Keratinocyte (primary cell): ENCODE results near the gene MMD2. TPM values are rescaled to one million over a fixed set of nuclear protein-coding genes. Genes with fewer than 3 reads are reported as not detected.
"Not testable (repeated sequence)": the region's sequence is repeated elsewhere in the genome, so short reads cannot be mapped to it uniquely, and the experiment has no call there.

ENCODE experiments used
- DNase-seq: peaks from one replicate; pipeline ENCODE4 v3.0.0-alpha.2; 2011; ENCODE audit warnings: low read depth, missing footprints, low spot score
- FAIRE-seq: peaks from 2 replicates; lab custom pipeline; 2011; peaks lifted over from hg19 to GRCh38; lab: Jason Lieb, UNC
- H2AFZ ChIP-seq: 2 replicates; pipeline ENCODE4 v1.6.0; 2012; ENCODE audit warnings: low read length, control low read depth, inconsistent platforms; ENCODE audit not compliant: control insufficient read depth
- H3K27ac ChIP-seq: 2 replicates; pipeline ENCODE4 v1.5.1; 2011; ENCODE audit warnings: low read length; ENCODE audit not compliant: control insufficient read depth, insufficient read depth
- H3K27me3 ChIP-seq: 3 replicates; pipeline ENCODE4 v1.6.0; 2011; ENCODE audit warnings: low read length; ENCODE audit not compliant: control insufficient read depth, insufficient read depth; ENCODE audit errors: extremely low read depth
- H3K36me3 ChIP-seq, 2 experiments: 2 replicates in 1 of 2; 3 replicates in 1 of 2; pipeline ENCODE4 v1.5.1; 2011; ENCODE audit warnings: low read length in 2 of 2, mild to moderate bottlenecking in 1 of 2; ENCODE audit not compliant: control insufficient read depth in 2 of 2, insufficient read depth in 2 of 2; ENCODE audit errors: extremely low read depth in 1 of 2
- H3K4me1 ChIP-seq: 3 replicates; pipeline ENCODE4 v1.5.1; 2011; ENCODE audit warnings: low read length; ENCODE audit not compliant: control insufficient read depth, insufficient read depth; ENCODE audit errors: extremely low read depth
- H3K4me2 ChIP-seq: 3 replicates; pipeline ENCODE4 v1.6.0; 2011; ENCODE audit warnings: low read depth, low read length; ENCODE audit not compliant: control insufficient read depth, insufficient read depth; ENCODE audit errors: extremely low read depth
- H3K4me3 ChIP-seq, 3 experiments: fragments of 200-600 bp in 1 of 3; sonication (generic) in 1 of 3; 2 replicates in 2 of 3; 3 replicates in 1 of 3; pipeline ENCODE4 v1.5.1; 2011 to 2016; ENCODE audit warnings: low read length in 3 of 3, mild to moderate bottlenecking in 3 of 3, control low read depth in 2 of 3, inconsistent platforms in 1 of 3, low read depth in 1 of 3, mixed read lengths in 1 of 3, mixed run types in 1 of 3, moderate library complexity in 1 of 3; ENCODE audit not compliant: control insufficient read depth in 2 of 3, insufficient read depth in 2 of 3; ENCODE audit errors: extremely low read depth in 1 of 3
- H3K79me2 ChIP-seq: 2 replicates; pipeline ENCODE4 v1.6.0; 2012; ENCODE audit warnings: low read length; ENCODE audit not compliant: control insufficient read depth, insufficient read depth
- H3K9ac ChIP-seq: 3 replicates; pipeline ENCODE4 v1.6.0; 2011; ENCODE audit warnings: low read length; ENCODE audit not compliant: control insufficient read depth, insufficient read depth; ENCODE audit errors: extremely low read depth
- H3K9me1 ChIP-seq: 3 replicates; pipeline ENCODE4 v1.6.0; 2011; ENCODE audit warnings: low read length; ENCODE audit not compliant: control insufficient read depth, insufficient read depth; ENCODE audit errors: extremely low read depth
- H3K9me3 ChIP-seq: 2 replicates; pipeline ENCODE4 v1.5.1; 2012; ENCODE audit warnings: low read depth, low read length; ENCODE audit not compliant: control insufficient read depth
- H4K20me1 ChIP-seq: 3 replicates; pipeline ENCODE4 v1.6.0; 2011; ENCODE audit warnings: low read length; ENCODE audit not compliant: control insufficient read depth, insufficient read depth; ENCODE audit errors: extremely low read depth
- CTCF ChIP-seq, 3 experiments: IDR thresholded peaks in 1 of 3; conservative IDR thresholded peaks in 1 of 3; optimal IDR thresholded peaks in 1 of 3; 2 replicates in 2 of 3; 3 replicates in 1 of 3; pipeline versions ENCODE3 to v1.5.1; 2011; ENCODE audit warnings: low read length in 3 of 3, mild to moderate bottlenecking in 3 of 3, moderate library complexity in 2 of 3, control low read depth in 1 of 3, inconsistent platforms in 1 of 3; ENCODE audit not compliant: insufficient read depth in 2 of 3; ENCODE audit errors: extremely low read depth in 1 of 3
- EZH2 ChIP-seq: IDR thresholded peaks from one replicate; pipeline ENCODE4 v1.6.1; 2012; ENCODE audit warnings: inconsistent platforms, mild to moderate bottlenecking, low read length, moderate library complexity
- dilution Hi-C: fragments of 300-500 bp; cut with MboI; formaldehyde crosslinking; loops from one replicate; pipeline ENCODE4 v1.7.0; 2020; ENCODE audit warnings: low sequenced_read_pairs; ENCODE audit not compliant: extremely low pct_ligation_motif_present
- polyA plus RNA-seq, 5 experiments: library from polyadenylated mRNA; depleted of rRNA in 3 of 5; stranded (reverse) in 3 of 5; stranded (forward) in 1 of 5; unstranded in 1 of 5; fragments of >200 nt; gene quantifications; 1 replicate in 1 of 5; 2 replicates in 3 of 5; 3 replicates in 1 of 5; pipeline versions ENCODE4 v1.2.1 to v1.2.3, GENCODE V29; 2011 to 2012; ENCODE audit warnings: missing spikeins in 2 of 5, low read depth in 1 of 5, low replicate concordance in 1 of 5

MMD2 gene
- polyA plus RNA-seq, 1 donor (not counting 4 experiments of a cell fraction or from before 2014, with no cell fraction given): not detected

- Histone ChIP-seq H3K4me3 (no peak overlapping the region), H3K36me3 (no peaks in the 10 kb centered on the region), H4K20me1 (no peaks in the 10 kb centered on the region), H3K9ac (no peak overlapping the region), H3K4me1 (no peaks in the 10 kb centered on the region), H3K4me2 (no peak overlapping the region), H2AFZ (no peak overlapping the region), H3K79me2 (no peaks in the 10 kb centered on the region), H3K9me3 (no peaks in the 10 kb centered on the region), H3K27me3 (no peaks in the 10 kb centered on the region), H3K9me1 (no peaks in the 10 kb centered on the region), H3K27ac (no peak overlapping the region)
- FAIRE-seq (no peak), DNase-seq (no peak)
- TF ChIP-seq EZH2 (no peak), CTCF (optimal IDR thresholded peaks at IDR 0.05 in 1 of 3, IDR thresholded peaks at IDR 0.05 in 1 of 3, conservative IDR thresholded peaks at IDR 0.05 in 1 of 3; ENCODE audit: extremely low read depth in 1 of 3, insufficient read depth in 2 of 3, low read length in 3 of 3) (no peak)
- dilution Hi-C loops: no loop called here
Measured at GRCh38 chr7:4894482-4894881, 64.5 kb downstream of the MMD2 start.

GRCh38 chr7:4893929-4894475 is 65.0 kb downstream of the MMD2 start:
- no peaks in the 10 kb centered on the region for H3K79me2 ChIP-seq
- no peaks in the 10 kb centered on the region for H3K9me3 ChIP-seq
- no peaks in the 10 kb centered on the region for H3K4me1 ChIP-seq
- H3K9ac ChIP-seq: no peak overlapping the region
- no peak for DNase-seq
- TF ChIP-seq CTCF (optimal IDR thresholded peaks at IDR 0.05 in 1 of 3, IDR thresholded peaks at IDR 0.05 in 1 of 3, conservative IDR thresholded peaks at IDR 0.05 in 1 of 3; ENCODE audit: extremely low read depth in 1 of 3, insufficient read depth in 2 of 3, low read length in 3 of 3): no peak
- no peak for TF ChIP-seq EZH2
- H3K27me3 ChIP-seq: no peaks in the 10 kb centered on the region
- H2AFZ ChIP-seq: no peak overlapping the region
- H3K9me1 ChIP-seq: no peaks in the 10 kb centered on the region
- no peak overlapping the region for H3K4me3 ChIP-seq
- H3K4me2 ChIP-seq: no peak overlapping the region
- H4K20me1 ChIP-seq: no peaks in the 10 kb centered on the region
- H3K36me3 ChIP-seq: no peaks in the 10 kb centered on the region
- FAIRE-seq: no peak
- dilution Hi-C loops: no loop called here
- H3K27ac ChIP-seq: no peak overlapping the region

GRCh38 chr7:4893188-4893587 is 65.8 kb downstream of the MMD2 start:
- H3K79me2 ChIP-seq, H3K9ac ChIP-seq, H3K27ac ChIP-seq, DNase-seq, FAIRE-seq, H3K27me3 ChIP-seq, H3K9me1 ChIP-seq, H3K4me1 ChIP-seq, H3K36me3 ChIP-seq, H3K4me3 ChIP-seq, H3K9me3 ChIP-seq, dilution Hi-C loops, H4K20me1 ChIP-seq, H2AFZ ChIP-seq, H3K4me2 ChIP-seq: not testable (repeated sequence)

- DNase-seq, dilution Hi-C loops, H3K79me2 ChIP-seq, H3K4me1 ChIP-seq, FAIRE-seq, H3K4me3 ChIP-seq, H4K20me1 ChIP-seq, H3K9me1 ChIP-seq, H3K4me2 ChIP-seq, H3K36me3 ChIP-seq, H3K27ac ChIP-seq, H2AFZ ChIP-seq, H3K27me3 ChIP-seq, H3K9ac ChIP-seq, H3K9me3 ChIP-seq: not testable (repeated sequence)
Measured at GRCh38 chr7:4891522-4891921, 67.5 kb downstream of the MMD2 start.
